Panc1 (cell line): Measurements from ENCODE around the gene SSR4. TPM values are rescaled to one million over a fixed set of nuclear protein-coding genes. Genes with fewer than 3 reads are reported as not detected.

Experiments
- ATAC-seq: fragments of 200-7000 bp; cut with Tn5 transposase; 2 replicates; pipeline ENCODE4 v1.9.1; 2020; ENCODE audit warnings: mild to moderate bottlenecking, moderate library complexity
- BruUV-seq: library from RNA; stranded (reverse); fragments of 400-500 nt; replicated peaks from 2 replicates; lab custom pipeline; 2021; lab: Mats Ljungman, UMichigan
- CTCF ChIA-PET: fragments of 300-600 bp; sonication (Branson Sonifier 250); formaldehyde crosslinking; loops from one replicate; lab custom pipeline; 2022; ENCODE audit warnings: antibody characterized with exemption; lab: Charles Lee
- POLR2A ChIA-PET: fragments of 300-600 bp; sonication (Branson Sonifier 250); formaldehyde crosslinking; loops from one replicate; lab custom pipeline; 2022; ENCODE audit warnings: antibody characterized with exemption; lab: Charles Lee
- DNase-seq: peaks from one replicate; pipeline ENCODE4 v3.0.0-alpha.2; 2010; ENCODE audit warnings: low read depth, low spot score
- H3K27ac ChIP-seq: 2 replicates; pipeline ENCODE4 v1.5.1; 2011; ENCODE audit warnings: mild to moderate bottlenecking, low read length, inconsistent platforms
- H3K27me3 ChIP-seq: fragments of 200-500 bp; sonication (Bioruptor generic); 2 replicates; pipeline ENCODE4 v1.6.0; 2014; ENCODE audit warnings: low read length, inconsistent platforms; ENCODE audit not compliant: control insufficient read depth, insufficient read depth
- H3K36me3 ChIP-seq: fragments of 200-500 bp; sonication (Bioruptor generic); 2 replicates; pipeline ENCODE4 v1.5.1; 2014; ENCODE audit warnings: inconsistent platforms, mild to moderate bottlenecking, low read length, moderate library complexity; ENCODE audit not compliant: control insufficient read depth, insufficient read depth
- H3K4me1 ChIP-seq: 2 replicates; pipeline ENCODE4 v1.5.1; 2011; ENCODE audit warnings: inconsistent platforms, mild to moderate bottlenecking, low read length, moderate library complexity; ENCODE audit not compliant: control insufficient read depth, insufficient read depth
- H3K4me3 ChIP-seq, 2 experiments: 2 replicates each; pipeline ENCODE4 v1.5.1; 2011 to 2012; ENCODE audit warnings: low read depth in 2 of 2, low read length in 2 of 2, mild to moderate bottlenecking in 2 of 2, inconsistent platforms in 1 of 2, moderate library complexity in 1 of 2
- H3K9me3 ChIP-seq: fragments of 200-500 bp; sonication (Bioruptor generic); 2 replicates; pipeline ENCODE4 v1.5.1; 2014; ENCODE audit warnings: low read depth, mild to moderate bottlenecking, inconsistent platforms, low read length, moderate library complexity; ENCODE audit not compliant: control insufficient read depth, insufficient read depth
- POLR2AphosphoS5 ChIP-seq: IDR thresholded peaks from 2 replicates; pipeline ENCODE4 v1.6.1; 2012; ENCODE audit warnings: mild to moderate bottlenecking, low read depth, low read length, moderate library complexity
- REST ChIP-seq, 2 experiments: IDR thresholded peaks; 2 replicates each; pipeline ENCODE4 v1.6.1; 2011 to 2012; ENCODE audit warnings: low read depth in 2 of 2, control low read depth in 1 of 2, low read length in 1 of 2, mild to moderate bottlenecking in 1 of 2, moderate library complexity in 1 of 2; ENCODE audit not compliant: insufficient read depth in 1 of 2
- SIN3A ChIP-seq: IDR thresholded peaks from 2 replicates; pipeline ENCODE4 v1.6.1; 2012; ENCODE audit warnings: low read depth, mild to moderate bottlenecking, low read length, moderate library complexity, borderline replicate concordance; ENCODE audit not compliant: insufficient read depth
- TCF7L2 ChIP-seq: IDR thresholded peaks from 2 replicates; pipeline ENCODE4 v1.6.1; 2011; ENCODE audit warnings: mild to moderate bottlenecking, low read depth, low read length, inconsistent platforms
- in situ Hi-C: cut with HindIII; loops from 2 replicates; pipeline ENCODE4 v1.10.0; 2016; ENCODE audit warnings: low sequenced_read_pairs, low pct_unique_long_range_greater_than_20kb
- intact Hi-C: fragments of 100-400 bp; cut with micrococcal nuclease; formaldehyde crosslinking; loops from one replicate; pipeline ENCODE4 v1.10.0; 2022; ENCODE audit not compliant: unreplicated experiment
- total RNA-seq: library from RNA; stranded (reverse); gene quantifications from one replicate; pipeline ENCODE4 v1.2.1, GENCODE V29; 2021; ENCODE audit not compliant: unreplicated experiment
- TF ChIP-seq, protein P1 (sequence below): fragments of 450-650 bp; IDR thresholded peaks from 2 replicates; pipeline ENCODE4 v1.5.1; 2017; ENCODE audit warnings: mild to moderate bottlenecking

SSR4 gene
- total RNA-seq, 1 experiment from 2014 or later = 504 TPM

DNA sequence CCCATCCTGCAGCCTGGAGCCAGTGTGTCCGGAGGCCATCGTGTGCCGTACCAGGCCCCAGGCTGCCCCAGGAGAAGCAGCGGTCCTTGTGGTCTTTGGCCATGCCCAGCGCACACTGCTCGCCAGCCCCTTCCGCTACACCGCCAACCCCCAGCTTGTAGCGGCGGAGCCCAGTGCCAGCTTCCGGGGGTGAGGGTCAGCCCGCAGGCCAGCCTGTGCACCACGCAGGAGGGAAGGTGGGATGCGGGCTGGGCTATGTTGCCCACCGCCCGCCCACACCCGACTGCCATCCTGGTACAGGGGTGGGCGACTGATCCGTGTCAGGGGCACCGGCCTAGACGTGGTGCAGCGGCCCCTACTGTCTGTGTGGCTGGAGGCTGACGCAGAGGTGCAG lies 21.3 kb upstream of the SSR4 start:
- no TSS peak for BruUV-seq
- intact Hi-C loops (no loop called here), in situ Hi-C loops (no loop called here)
- Histone ChIP-seq H3K4me1 (no peaks in the 10 kb centered on the region), H3K4me3 (no peak overlapping the region), H3K27ac (no peak overlapping the region), H3K9me3 (no peaks in the 10 kb centered on the region), H3K36me3 (no peaks in the 10 kb centered on the region), H3K27me3 (no peaks in the 10 kb centered on the region)
- ChIA-PET CTCF (no interaction called here), POLR2A (no interaction called here)
- TF ChIP-seq REST (IDR thresholded peaks at IDR 0.05; ENCODE audit: insufficient read depth in 1 of 2, low read depth in 2 of 2, low read length in 1 of 2) (no peak), SIN3A (no peak), TCF7L2 (no peak), POLR2AphosphoS5 (no peak)
- TF ChIP-seq, protein P1, sequence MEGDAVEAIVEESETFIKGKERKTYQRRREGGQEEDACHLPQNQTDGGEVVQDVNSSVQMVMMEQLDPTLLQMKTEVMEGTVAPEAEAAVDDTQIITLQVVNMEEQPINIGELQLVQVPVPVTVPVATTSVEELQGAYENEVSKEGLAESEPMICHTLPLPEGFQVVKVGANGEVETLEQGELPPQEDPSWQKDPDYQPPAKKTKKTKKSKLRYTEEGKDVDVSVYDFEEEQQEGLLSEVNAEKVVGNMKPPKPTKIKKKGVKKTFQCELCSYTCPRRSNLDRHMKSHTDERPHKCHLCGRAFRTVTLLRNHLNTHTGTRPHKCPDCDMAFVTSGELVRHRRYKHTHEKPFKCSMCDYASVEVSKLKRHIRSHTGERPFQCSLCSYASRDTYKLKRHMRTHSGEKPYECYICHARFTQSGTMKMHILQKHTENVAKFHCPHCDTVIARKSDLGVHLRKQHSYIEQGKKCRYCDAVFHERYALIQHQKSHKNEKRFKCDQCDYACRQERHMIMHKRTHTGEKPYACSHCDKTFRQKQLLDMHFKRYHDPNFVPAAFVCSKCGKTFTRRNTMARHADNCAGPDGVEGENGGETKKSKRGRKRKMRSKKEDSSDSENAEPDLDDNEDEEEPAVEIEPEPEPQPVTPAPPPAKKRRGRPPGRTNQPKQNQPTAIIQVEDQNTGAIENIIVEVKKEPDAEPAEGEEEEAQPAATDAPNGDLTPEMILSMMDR = no peak
- no peak for ATAC-seq
- no peak for DNase-seq

GRCh38 chrX:153773741-153774575 lies 20.5 kb upstream of the SSR4 start:
- DNase-seq = no peak
- CTCF ChIA-PET = interaction anchor here (0.6 kb wide), 1 partner anchor 315 kb away, joined by 5 read pairs; no protein-coding TSS in a partner anchor
- ATAC-seq = no peak
- in situ Hi-C loops (no loop called here), intact Hi-C loops (no loop called here)
- Histone ChIP-seq H3K27ac (no peak overlapping the region), H3K9me3 (no peaks in the 10 kb centered on the region), H3K27me3 (no peaks in the 10 kb centered on the region), H3K4me3 (no peak overlapping the region), H3K4me1 (no peaks in the 10 kb centered on the region), H3K36me3 (no peaks in the 10 kb centered on the region)
- POLR2A ChIA-PET = no interaction called here
- TF ChIP-seq SIN3A (no peak), TCF7L2 (no peak), POLR2AphosphoS5 (no peak), REST (IDR thresholded peaks at IDR 0.05; ENCODE audit: insufficient read depth in 1 of 2, low read depth in 2 of 2, low read length in 1 of 2) (no peak)
- TF ChIP-seq, protein P1 = no peak
- BruUV-seq = no TSS peak
